ENCODE results near the gene KNCN.

DNA sequence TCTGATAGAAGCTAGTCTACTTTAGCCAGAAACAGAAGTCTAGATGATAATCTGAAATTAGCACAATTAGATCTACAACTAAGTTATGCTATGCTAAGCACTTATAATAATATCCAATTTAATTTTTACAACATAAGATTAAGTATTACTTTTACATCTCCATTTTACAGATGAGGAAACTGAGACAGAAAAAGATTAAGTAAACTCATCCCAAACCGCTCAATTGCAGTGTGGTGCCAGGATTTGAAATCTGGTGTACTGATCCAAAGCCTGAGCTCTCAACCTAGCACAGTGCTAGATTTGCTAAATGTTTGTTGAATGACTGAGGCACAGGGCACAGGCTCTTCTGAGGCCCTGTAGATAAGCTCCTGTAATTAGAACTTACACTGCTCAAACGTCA, 13.8 kb downstream of the KNCN start:
- TF ChIP-seq, protein P1, sequence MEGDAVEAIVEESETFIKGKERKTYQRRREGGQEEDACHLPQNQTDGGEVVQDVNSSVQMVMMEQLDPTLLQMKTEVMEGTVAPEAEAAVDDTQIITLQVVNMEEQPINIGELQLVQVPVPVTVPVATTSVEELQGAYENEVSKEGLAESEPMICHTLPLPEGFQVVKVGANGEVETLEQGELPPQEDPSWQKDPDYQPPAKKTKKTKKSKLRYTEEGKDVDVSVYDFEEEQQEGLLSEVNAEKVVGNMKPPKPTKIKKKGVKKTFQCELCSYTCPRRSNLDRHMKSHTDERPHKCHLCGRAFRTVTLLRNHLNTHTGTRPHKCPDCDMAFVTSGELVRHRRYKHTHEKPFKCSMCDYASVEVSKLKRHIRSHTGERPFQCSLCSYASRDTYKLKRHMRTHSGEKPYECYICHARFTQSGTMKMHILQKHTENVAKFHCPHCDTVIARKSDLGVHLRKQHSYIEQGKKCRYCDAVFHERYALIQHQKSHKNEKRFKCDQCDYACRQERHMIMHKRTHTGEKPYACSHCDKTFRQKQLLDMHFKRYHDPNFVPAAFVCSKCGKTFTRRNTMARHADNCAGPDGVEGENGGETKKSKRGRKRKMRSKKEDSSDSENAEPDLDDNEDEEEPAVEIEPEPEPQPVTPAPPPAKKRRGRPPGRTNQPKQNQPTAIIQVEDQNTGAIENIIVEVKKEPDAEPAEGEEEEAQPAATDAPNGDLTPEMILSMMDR (IDR thresholded peaks at IDR 0.05): no peak
- no peak for TF ChIP-seq POLR2A (IDR thresholded peaks at IDR 0.05)

All from testis (tissue), 2 donors.